ENCODE results near the gene ADRA1B.

The ADRA1B gene

DNA sequence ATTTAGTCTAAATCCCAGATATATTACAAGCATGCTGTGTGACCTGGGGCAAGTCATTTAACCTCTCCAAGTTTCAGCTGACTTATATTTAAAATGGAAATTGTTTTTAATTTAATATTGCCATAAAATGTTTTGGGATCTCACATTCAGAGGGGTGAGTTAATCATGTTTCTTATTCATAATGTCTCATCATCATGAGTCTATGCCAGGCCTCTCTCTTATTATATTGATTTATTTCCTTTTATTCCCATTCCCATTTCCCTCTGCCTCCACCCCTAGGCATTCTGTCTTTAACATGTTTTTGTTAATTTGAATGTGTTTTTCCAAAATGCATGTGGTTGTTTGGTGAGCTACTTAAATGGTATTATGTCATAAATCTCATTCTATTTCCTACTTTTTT is 53.7 kb downstream of the ADRA1B start:
- H3K36me3 ChIP-seq (ENCODE audit: control insufficient read depth, insufficient read depth, low read length) = no peaks in the 10 kb centered on the region
- no peak overlapping the region for H3K56ac ChIP-seq (ENCODE audit: low read length)
- peaks cover 16% of the 10 kb centered on the region for H3K27me3 ChIP-seq (ENCODE audit: insufficient read depth, low read length, poor library complexity)
- H2BK5ac ChIP-seq (ENCODE audit: low read length) = no peak overlapping the region
- no peak for DNase-seq
- H4K8ac ChIP-seq (ENCODE audit: low read depth, low read length) = no peak overlapping the region
- no peaks in the 10 kb centered on the region for H3K4me1 ChIP-seq (ENCODE audit: control insufficient read depth, low read depth, low read length)
- no peaks in the 10 kb centered on the region for H3K79me2 ChIP-seq (ENCODE audit: control insufficient read depth, insufficient read depth, low read length)
- H4K5ac ChIP-seq (ENCODE audit: low read length) = no peak overlapping the region
- no peak overlapping the region for H3K23ac ChIP-seq (ENCODE audit: low read length)
- H3K4me2 ChIP-seq (ENCODE audit: low read length) = no peak overlapping the region
- H2AK5ac ChIP-seq (ENCODE audit: low read length) = no peak overlapping the region
- H3K18ac ChIP-seq (ENCODE audit: low read length) = no peak overlapping the region
- no peaks in the 10 kb centered on the region for H3K79me1 ChIP-seq (ENCODE audit: low read length)
- H2BK15ac ChIP-seq (replicated peaks; ENCODE audit: low read depth) = no peak overlapping the region
- H3K4ac ChIP-seq (ENCODE audit: low read depth, low read length) = no peak overlapping the region
- H3K4me3 ChIP-seq (ENCODE audit: low read length) = no peak overlapping the region
- no peak overlapping the region for H3K27ac ChIP-seq (ENCODE audit: low read depth, low read length)
- no peak overlapping the region for H3K9ac ChIP-seq (ENCODE audit: low read length)
- H2BK120ac ChIP-seq (ENCODE audit: low read depth, low read length) = no peak overlapping the region

DNA sequence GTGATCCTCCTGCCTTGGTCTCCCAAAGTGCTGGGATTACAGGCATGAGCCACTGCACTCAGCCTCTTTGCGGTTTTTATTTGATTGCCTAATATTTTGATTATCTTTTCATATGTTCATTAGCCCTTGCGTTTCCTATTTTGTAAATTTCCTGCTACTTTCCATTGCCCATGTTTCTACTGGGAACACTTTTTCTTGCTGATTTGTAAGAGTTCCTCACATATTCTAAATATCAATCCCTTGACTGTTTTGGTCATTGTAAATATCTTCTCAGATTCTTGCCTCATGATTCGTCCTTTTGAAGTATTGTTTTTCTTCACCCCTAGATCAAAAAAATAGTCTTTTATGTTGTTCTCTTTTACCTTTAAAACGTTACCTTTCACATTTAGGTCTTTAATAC is 54.8 kb downstream of the ADRA1B start:
- H3K36me3 ChIP-seq (ENCODE audit: control insufficient read depth, insufficient read depth, low read length) = no peaks in the 10 kb centered on the region
- no CpG with 5 or more reads among the region's 4 CpGs for WGBS (ENCODE audit: extremely low coverage, insufficient coverage, low lambda C conversion rate)
- H3K4me3 ChIP-seq (ENCODE audit: low read length) = no peak overlapping the region
- H2AK5ac ChIP-seq (ENCODE audit: low read length) = no peak overlapping the region
- H3K79me1 ChIP-seq (ENCODE audit: low read length) = no peaks in the 10 kb centered on the region
- peaks cover 16% of the 10 kb centered on the region for H3K27me3 ChIP-seq (ENCODE audit: insufficient read depth, low read length, poor library complexity)
- H3K79me2 ChIP-seq (ENCODE audit: control insufficient read depth, insufficient read depth, low read length) = no peaks in the 10 kb centered on the region
- no peak for DNase-seq
- H3K18ac ChIP-seq (ENCODE audit: low read length) = no peak overlapping the region
- no peak overlapping the region for H3K9ac ChIP-seq (ENCODE audit: low read length)
- H3K27ac ChIP-seq (ENCODE audit: low read depth, low read length) = no peak overlapping the region
- no peak overlapping the region for H2BK5ac ChIP-seq (ENCODE audit: low read length)
- no peak overlapping the region for H3K23ac ChIP-seq (ENCODE audit: low read length)
- no peaks in the 10 kb centered on the region for H3K4me1 ChIP-seq (ENCODE audit: control insufficient read depth, low read depth, low read length)
- H3K4ac ChIP-seq (ENCODE audit: low read depth, low read length) = no peak overlapping the region
- H3K56ac ChIP-seq (ENCODE audit: low read length) = no peak overlapping the region
- H4K5ac ChIP-seq (ENCODE audit: low read length) = no peak overlapping the region
- no peak overlapping the region for H2BK15ac ChIP-seq (replicated peaks; ENCODE audit: low read depth)
- no peak overlapping the region for H4K8ac ChIP-seq (ENCODE audit: low read depth, low read length)
- no peak overlapping the region for H2BK120ac ChIP-seq (ENCODE audit: low read depth, low read length)
- no peak overlapping the region for H3K4me2 ChIP-seq (ENCODE audit: low read length)

DNA sequence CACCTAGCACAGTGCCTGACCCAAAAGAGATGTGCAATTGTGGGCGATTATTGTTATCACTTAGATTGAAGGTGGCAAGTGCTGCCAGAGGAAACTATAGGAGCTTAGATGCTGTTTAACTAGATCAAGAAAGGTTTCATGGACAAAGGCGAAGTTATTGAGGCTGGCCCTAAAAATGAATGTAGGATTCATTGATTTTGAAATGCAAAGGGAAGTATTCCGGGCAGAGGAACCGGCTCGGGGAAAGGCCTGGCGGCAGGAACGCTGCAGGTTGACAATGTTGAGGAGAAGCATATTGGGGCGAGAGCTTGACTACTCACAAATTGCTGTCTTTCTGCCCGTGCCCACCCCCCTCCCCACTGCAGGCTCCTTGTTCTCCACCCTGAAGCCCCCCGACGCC is 55.2 kb downstream of the ADRA1B start:
- no peak overlapping the region for H3K18ac ChIP-seq (ENCODE audit: low read length)
- H2AK5ac ChIP-seq (ENCODE audit: low read length) = no peak overlapping the region
- H4K5ac ChIP-seq (ENCODE audit: low read length) = no peak overlapping the region
- H3K79me2 ChIP-seq (ENCODE audit: control insufficient read depth, insufficient read depth, low read length) = no peaks in the 10 kb centered on the region
- WGBS (ENCODE audit: extremely low coverage, insufficient coverage, low lambda C conversion rate) = no CpG with 5 or more reads among the region's 11 CpGs
- peaks cover 16% of the 10 kb centered on the region for H3K27me3 ChIP-seq (ENCODE audit: insufficient read depth, low read length, poor library complexity)
- no peak overlapping the region for H3K56ac ChIP-seq (ENCODE audit: low read length)
- H3K23ac ChIP-seq (ENCODE audit: low read length) = no peak overlapping the region
- H2BK120ac ChIP-seq (ENCODE audit: low read depth, low read length) = no peak overlapping the region
- no peak overlapping the region for H3K27ac ChIP-seq (ENCODE audit: low read depth, low read length)
- DNase-seq = no peak
- H4K8ac ChIP-seq (ENCODE audit: low read depth, low read length) = no peak overlapping the region
- H3K79me1 ChIP-seq (ENCODE audit: low read length) = no peaks in the 10 kb centered on the region
- no peak overlapping the region for H2BK5ac ChIP-seq (ENCODE audit: low read length)
- peak overlapping the region; percentile 44 for H3K4me2 ChIP-seq (ENCODE audit: low read length)
- H3K4me3 ChIP-seq (ENCODE audit: low read length) = no peak overlapping the region
- H3K4ac ChIP-seq (ENCODE audit: low read depth, low read length) = no peak overlapping the region
- no peaks in the 10 kb centered on the region for H3K4me1 ChIP-seq (ENCODE audit: control insufficient read depth, low read depth, low read length)
- no peak overlapping the region for H3K9ac ChIP-seq (ENCODE audit: low read length)
- no peak overlapping the region for H2BK15ac ChIP-seq (replicated peaks; ENCODE audit: low read depth)
- no peaks in the 10 kb centered on the region for H3K36me3 ChIP-seq (ENCODE audit: control insufficient read depth, insufficient read depth, low read length)

DNA sequence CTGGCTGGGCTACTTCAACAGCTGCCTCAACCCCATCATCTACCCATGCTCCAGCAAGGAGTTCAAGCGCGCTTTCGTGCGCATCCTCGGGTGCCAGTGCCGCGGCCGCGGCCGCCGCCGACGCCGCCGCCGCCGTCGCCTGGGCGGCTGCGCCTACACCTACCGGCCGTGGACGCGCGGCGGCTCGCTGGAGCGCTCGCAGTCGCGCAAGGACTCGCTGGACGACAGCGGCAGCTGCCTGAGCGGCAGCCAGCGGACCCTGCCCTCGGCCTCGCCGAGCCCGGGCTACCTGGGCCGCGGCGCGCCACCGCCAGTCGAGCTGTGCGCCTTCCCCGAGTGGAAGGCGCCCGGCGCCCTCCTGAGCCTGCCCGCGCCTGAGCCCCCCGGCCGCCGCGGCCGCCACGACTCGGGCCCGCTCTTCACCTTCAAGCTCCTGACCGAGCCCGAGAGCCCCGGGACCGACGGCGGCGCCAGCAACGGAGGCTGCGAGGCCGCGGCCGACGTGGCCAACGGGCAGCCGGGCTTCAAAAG is 55.7 kb downstream of the ADRA1B start:
- Histone ChIP-seq H3K4me3 (ENCODE audit: low read length) (no peak overlapping the region), H3K9ac (ENCODE audit: low read length) (peak overlapping the region; percentile 22), H2BK120ac (ENCODE audit: low read depth, low read length) (no peak overlapping the region), H3K4me1 (ENCODE audit: control insufficient read depth, low read depth, low read length) (no peaks in the 10 kb centered on the region), H3K4me2 (ENCODE audit: low read length) (peak overlapping the region; percentile 44), H3K79me2 (ENCODE audit: control insufficient read depth, insufficient read depth, low read length) (no peaks in the 10 kb centered on the region), H4K5ac (ENCODE audit: low read length) (no peak overlapping the region), H3K79me1 (ENCODE audit: low read length) (no peaks in the 10 kb centered on the region), H2BK15ac (replicated peaks; ENCODE audit: low read depth) (no peak overlapping the region), H3K18ac (ENCODE audit: low read length) (no peak overlapping the region), H3K56ac (ENCODE audit: low read length) (peak overlapping the region; percentile 60), H2BK5ac (ENCODE audit: low read length) (no peak overlapping the region), H3K36me3 (ENCODE audit: control insufficient read depth, insufficient read depth, low read length) (no peaks in the 10 kb centered on the region), H4K8ac (ENCODE audit: low read depth, low read length) (no peak overlapping the region), H3K23ac (ENCODE audit: low read length) (peak overlapping the region; percentile 16), H3K27ac (ENCODE audit: low read depth, low read length) (no peak overlapping the region), H2AK5ac (ENCODE audit: low read length) (no peak overlapping the region), H3K4ac (ENCODE audit: low read depth, low read length) (no peak overlapping the region), H3K27me3 (ENCODE audit: insufficient read depth, low read length, poor library complexity) (peaks cover 16% of the 10 kb centered on the region)
- WGBS (ENCODE audit: extremely low coverage, insufficient coverage, low lambda C conversion rate) = no CpG with 5 or more reads among the region's 76 CpGs
- DNase-seq = peak; percentile 45

DNA sequence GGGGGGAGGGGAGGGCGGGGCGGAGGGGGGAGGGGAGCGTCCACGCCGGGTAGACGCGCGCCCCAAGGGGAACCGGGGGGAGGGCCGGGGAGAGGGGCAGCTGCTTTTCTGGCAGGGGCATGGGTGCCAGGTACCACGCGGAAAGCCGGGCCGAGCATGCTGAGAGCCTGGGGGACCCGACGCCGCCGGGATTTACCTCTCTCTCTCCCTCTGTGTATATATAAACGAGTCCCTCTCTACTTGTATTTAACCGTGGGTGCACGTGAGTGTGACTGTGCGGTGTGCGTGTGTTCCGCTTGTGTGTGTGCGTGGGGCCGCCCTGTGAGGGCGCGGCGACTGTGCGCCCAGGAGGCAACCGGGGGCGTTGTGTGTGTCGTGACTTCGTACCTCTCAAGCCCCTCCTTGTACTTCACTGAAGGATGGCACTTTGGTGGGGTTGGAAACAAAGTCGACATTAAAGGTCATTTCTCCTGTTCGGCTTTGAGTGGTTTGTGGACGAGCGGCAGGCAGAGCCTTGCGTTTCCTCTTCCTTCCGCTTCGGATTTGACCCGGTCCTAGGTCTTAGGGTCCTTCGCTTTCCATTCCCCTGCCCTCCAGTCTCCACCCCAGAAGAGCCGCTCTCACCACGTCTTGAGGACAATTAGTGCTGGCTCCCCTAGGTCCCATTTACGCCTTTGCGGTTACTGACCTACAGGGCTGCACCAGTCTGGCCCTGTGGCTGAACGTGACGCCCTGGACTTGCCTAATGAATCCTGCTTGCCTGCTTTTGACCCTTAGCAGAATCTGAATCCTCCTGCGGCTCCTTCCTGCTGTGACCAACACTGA is 56.5 kb downstream of the ADRA1B start:
- Histone ChIP-seq H2AK5ac (ENCODE audit: low read length) (no peak overlapping the region), H4K5ac (ENCODE audit: low read length) (no peak overlapping the region), H3K56ac (ENCODE audit: low read length) (peak overlapping the region; percentile 56), H3K79me2 (ENCODE audit: control insufficient read depth, insufficient read depth, low read length) (no peaks in the 10 kb centered on the region), H3K4me1 (ENCODE audit: control insufficient read depth, low read depth, low read length) (no peaks in the 10 kb centered on the region), H2BK5ac (ENCODE audit: low read length) (no peak overlapping the region), H3K4me2 (ENCODE audit: low read length) (peak overlapping the region; percentile 8), H2BK15ac (replicated peaks; ENCODE audit: low read depth) (no peak overlapping the region), H3K4ac (ENCODE audit: low read depth, low read length) (no peak overlapping the region), H3K9ac (ENCODE audit: low read length) (no peak overlapping the region), H3K27ac (ENCODE audit: low read depth, low read length) (no peak overlapping the region), H2BK120ac (ENCODE audit: low read depth, low read length) (no peak overlapping the region), H3K27me3 (ENCODE audit: insufficient read depth, low read length, poor library complexity) (peaks cover 16% of the 10 kb centered on the region), H3K79me1 (ENCODE audit: low read length) (no peaks in the 10 kb centered on the region), H3K4me3 (ENCODE audit: low read length) (no peak overlapping the region), H3K18ac (ENCODE audit: low read length) (no peak overlapping the region), H4K8ac (ENCODE audit: low read depth, low read length) (no peak overlapping the region), H3K23ac (ENCODE audit: low read length) (peak overlapping the region; percentile 95), H3K36me3 (ENCODE audit: control insufficient read depth, insufficient read depth, low read length) (no peaks in the 10 kb centered on the region)
- WGBS (ENCODE audit: extremely low coverage, insufficient coverage, low lambda C conversion rate) = no CpG with 5 or more reads among the region's 50 CpGs
- peak; percentile 28 for DNase-seq

Measured in mesendoderm (in vitro differentiated cells).